Stimulated activated CD4-positive, alpha-beta T cell treated with anti-CD3 and anti-CD28 coated beads, TNF-alpha, amount 100 ng/mL, for 4 hours (primary cell): ENCODE data around the gene SLITRK2.

Source experiments
- DNase-seq, 3 experiments: peaks; one replicate each; pipeline ENCODE4 v3.0.0-alpha.2; 2020; ENCODE audit warnings: low read depth in 3 of 3

Gene SLITRK2

GRCh38 chrX:145817331-145818185 is at the start of gene SLITRK2:
Gene SLITRK2 (plus strand): TSS chrX:145817829. CDS start chrX:145822426, 4,597 bp downstream.
- no peak for DNase-seq

GRCh38 chrX:145773006-145773405 is 44.6 kb upstream of the SLITRK2 start:
- no peak for DNase-seq

- DNase-seq, result no peak
These were observed 25.3 kb upstream of the SLITRK2 start for GRCh38 chrX:145792281-145792680.

- DNase-seq, result no peak
These were observed 14.1 kb upstream of the SLITRK2 start for GRCh38 chrX:145803508-145803907.

GRCh38 chrX:145813081-145813480 is 4.5 kb upstream of the SLITRK2 start:
- no peak for DNase-seq

GRCh38 chrX:145816601-145817315 is 871 bp upstream of the SLITRK2 start:
- DNase-seq, result no peak

GRCh38 chrX:145818186-145819113 is 821 bp downstream of the SLITRK2 start:
- no peak for DNase-seq

- DNase-seq, result no peak
These were observed 3.2 kb downstream of the SLITRK2 start for GRCh38 chrX:145820825-145821224.

GRCh38 chrX:145821291-145821897 is 3.8 kb downstream of the SLITRK2 start:
- no peak for DNase-seq

GRCh38 chrX:145821898-145822571 is 4.4 kb downstream of the SLITRK2 start:
- DNase-seq, result no peak

- no peak for DNase-seq
These were observed 5.5 kb downstream of the SLITRK2 start for GRCh38 chrX:145823132-145823531.

GRCh38 chrX:145825896-145826295 is 8.3 kb downstream of the SLITRK2 start:
- DNase-seq, result no peak

GRCh38 chrX:145826466-145826865 is 8.8 kb downstream of the SLITRK2 start:
- DNase-seq, result no peak

GRCh38 chrX:145832796-145833195 is 15.2 kb downstream of the SLITRK2 start:
- no peak for DNase-seq

GRCh38 chrX:145840531-145840930 is 22.9 kb downstream of the SLITRK2 start:
- DNase-seq, result no peak

GRCh38 chrX:145843146-145843904 is 25.7 kb downstream of the SLITRK2 start:
- no peak for DNase-seq

GRCh38 chrX:145844886-145845285 is 27.3 kb downstream of the SLITRK2 start:
- DNase-seq, result no peak

- no peak for DNase-seq
These were observed 30.8 kb downstream of the SLITRK2 start for GRCh38 chrX:145848448-145848847.

GRCh38 chrX:145848857-145849256 is 31.2 kb downstream of the SLITRK2 start:
- no peak for DNase-seq

- DNase-seq, result no peak
These were observed 35.6 kb downstream of the SLITRK2 start for GRCh38 chrX:145853181-145853580.
